ENCODE data around the gene AFMID.
"Not testable (repeated sequence)": the region's sequence is repeated elsewhere in the genome, so short reads cannot be mapped to it uniquely, and the experiment has no call there.

The AFMID gene

GRCh38 chr17:78240012-78240655 is 53.0 kb downstream of the AFMID start:
- DNase-seq = no peak

GRCh38 chr17:78240839-78241238 is 53.7 kb downstream of the AFMID start:
- no peak for DNase-seq

GRCh38 chr17:78241277-78242023 is 54.3 kb downstream of the AFMID start:
- DNase-seq = peak; percentile 10

GRCh38 chr17:78242024-78242742 is 55.0 kb downstream of the AFMID start:
- DNase-seq = no peak

- no peak for DNase-seq
Measured at GRCh38 chr17:78247304-78247703, 60.1 kb downstream of the AFMID start.

GRCh38 chr17:78248051-78248914 is 61.1 kb downstream of the AFMID start:
- DNase-seq = no peak

- no peak for DNase-seq
Measured at GRCh38 chr17:78249074-78249817, 62.1 kb downstream of the AFMID start.

GRCh38 chr17:78249818-78250806 is 63.0 kb downstream of the AFMID start:
- no peak for DNase-seq

- peak; percentile 88 for DNase-seq
Measured at GRCh38 chr17:78250891-78251772, 64.0 kb downstream of the AFMID start.

- no peak for DNase-seq
Measured at GRCh38 chr17:78251773-78252103, 64.6 kb downstream of the AFMID start.

GRCh38 chr17:78252111-78252634 is 65.0 kb downstream of the AFMID start:
- no peak for DNase-seq

GRCh38 chr17:78252701-78253635 is 65.8 kb downstream of the AFMID start:
- DNase-seq = peak; percentile 45

- DNase-seq = not testable (repeated sequence)
Measured at GRCh38 chr17:78253636-78253945, 66.4 kb downstream of the AFMID start.

- DNase-seq = peak; percentile 62
Measured at GRCh38 chr17:78253946-78254672, 66.9 kb downstream of the AFMID start.

- DNase-seq = no peak
Measured at GRCh38 chr17:78255029-78255656, 68.0 kb downstream of the AFMID start.

- no peak for DNase-seq
Measured at GRCh38 chr17:78255953-78256706, 69.0 kb downstream of the AFMID start.
